ENCODE results near the gene PCDHB11.
"Not testable (repeated sequence)": the region's sequence is repeated elsewhere in the genome, so short reads cannot be mapped to it uniquely, and the experiment has no call there.

Gene PCDHB11

DNA sequence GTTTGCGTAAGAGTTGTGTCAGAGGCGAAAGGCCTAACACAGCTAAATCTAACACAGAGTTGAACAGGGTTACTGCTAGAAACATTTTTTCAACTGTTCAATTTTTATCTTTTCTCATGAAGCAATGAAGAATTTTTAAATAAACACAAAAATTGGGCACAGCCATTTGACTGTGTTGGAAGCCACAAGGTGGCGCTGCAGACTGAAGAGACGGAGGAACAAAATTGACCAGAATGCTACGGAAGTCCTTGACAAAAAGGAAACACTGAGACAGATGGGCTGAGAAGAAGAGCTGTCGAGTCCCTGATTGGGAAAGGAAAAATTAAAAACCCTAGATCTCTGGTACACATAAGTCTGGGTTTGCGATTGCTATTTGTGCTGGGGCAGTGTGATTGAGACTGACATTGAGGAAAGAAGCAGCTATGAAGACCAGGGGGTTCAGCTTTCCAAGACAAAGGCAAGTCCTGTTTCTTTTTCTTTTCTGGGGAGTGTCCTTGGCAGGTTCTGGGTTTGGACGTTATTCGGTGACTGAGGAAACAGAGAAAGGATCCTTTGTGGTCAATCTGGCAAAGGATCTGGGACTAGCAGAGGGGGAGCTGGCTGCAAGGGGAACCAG, 12.4 kb upstream of the PCDHB11 start, which contains the start of gene PCDHB9:
TSS of gene PCDHB9 (plus strand) at position 265 of the 616 bp plus-strand sequence. CDS start at position 423, 158 bp downstream.
- no peaks in the 10 kb centered on the region for H3K27me3 ChIP-seq (ENCODE audit: control insufficient read depth, insufficient read depth, low read length, poor library complexity, severe bottlenecking)
- H3K9me3 ChIP-seq (ENCODE audit: control insufficient read depth, low read length) = no peaks in the 10 kb centered on the region
- no peak within 1 kb of the TSS for H3K27ac ChIP-seq (ENCODE audit: insufficient read depth, low read depth, low read length, poor library complexity, severe bottlenecking)
- H3K36me3 ChIP-seq (ENCODE audit: control insufficient read depth, insufficient read depth, low read length) = no peaks in the 10 kb centered on the region
- H3K4me1 ChIP-seq (ENCODE audit: control insufficient read depth, insufficient read depth, low read length) = no peaks in the 10 kb centered on the region
- WGBS, 2 experiments = 51 to 55% methylated on average over 7 of the region's 9 CpGs
- no peak within 1 kb of the TSS for H3K4me3 ChIP-seq (ENCODE audit: insufficient read depth, low read depth, low read length)

DNA sequence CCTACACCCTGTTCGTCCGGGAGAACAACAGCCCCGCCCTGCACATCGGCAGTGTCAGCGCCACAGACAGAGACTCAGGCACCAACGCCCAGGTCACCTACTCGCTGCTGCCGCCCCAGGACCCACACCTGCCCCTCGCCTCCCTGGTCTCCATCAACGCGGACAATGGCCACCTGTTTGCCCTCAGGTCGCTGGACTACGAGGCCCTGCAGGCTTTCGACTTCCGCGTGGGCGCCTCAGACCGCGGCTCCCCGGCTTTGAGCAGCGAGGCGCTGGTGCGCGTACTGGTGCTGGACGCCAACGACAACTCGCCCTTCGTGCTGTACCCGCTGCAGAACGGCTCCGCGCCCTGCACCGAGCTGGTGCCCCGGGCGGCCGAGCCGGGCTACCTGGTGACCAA, 10.7 kb upstream of the PCDHB11 start:
- H3K4me1 ChIP-seq (ENCODE audit: control insufficient read depth, insufficient read depth, low read length); H3K4me3 ChIP-seq (ENCODE audit: insufficient read depth, low read depth, low read length); H3K36me3 ChIP-seq (ENCODE audit: control insufficient read depth, insufficient read depth, low read length); H3K9me3 ChIP-seq (ENCODE audit: control insufficient read depth, low read length); H3K27ac ChIP-seq (ENCODE audit: insufficient read depth, low read depth, low read length, poor library complexity, severe bottlenecking); H3K27me3 ChIP-seq (ENCODE audit: control insufficient read depth, insufficient read depth, low read length, poor library complexity, severe bottlenecking): not testable (repeated sequence)
- 94 to 95% methylated on average over 23 to 25 of the region's 37 CpGs for WGBS, 2 experiments

DNA sequence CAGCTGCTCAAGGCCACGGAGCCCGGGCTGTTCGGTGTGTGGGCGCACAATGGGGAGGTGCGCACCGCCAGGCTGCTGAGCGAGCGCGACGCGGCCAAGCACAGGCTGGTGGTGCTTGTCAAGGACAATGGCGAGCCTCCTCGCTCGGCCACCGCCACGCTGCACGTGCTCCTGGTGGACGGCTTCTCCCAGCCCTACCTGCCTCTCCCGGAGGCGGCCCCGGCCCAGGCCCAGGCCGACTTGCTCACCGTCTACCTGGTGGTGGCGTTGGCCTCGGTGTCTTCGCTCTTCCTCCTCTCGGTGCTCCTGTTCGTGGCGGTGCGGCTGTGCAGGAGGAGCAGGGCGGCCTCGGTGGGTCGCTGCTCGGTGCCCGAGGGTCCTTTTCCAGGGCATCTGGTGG, 10.3 kb upstream of the PCDHB11 start:
- not testable (repeated sequence) for H3K36me3 ChIP-seq (ENCODE audit: control insufficient read depth, insufficient read depth, low read length); H3K27ac ChIP-seq (ENCODE audit: insufficient read depth, low read depth, low read length, poor library complexity, severe bottlenecking); H3K9me3 ChIP-seq (ENCODE audit: control insufficient read depth, low read length); H3K4me1 ChIP-seq (ENCODE audit: control insufficient read depth, insufficient read depth, low read length); H3K4me3 ChIP-seq (ENCODE audit: insufficient read depth, low read depth, low read length); H3K27me3 ChIP-seq (ENCODE audit: control insufficient read depth, insufficient read depth, low read length, poor library complexity, severe bottlenecking)
- 91 to 94% methylated on average over 25 to 34 of the region's 35 CpGs for WGBS, 2 experiments

DNA sequence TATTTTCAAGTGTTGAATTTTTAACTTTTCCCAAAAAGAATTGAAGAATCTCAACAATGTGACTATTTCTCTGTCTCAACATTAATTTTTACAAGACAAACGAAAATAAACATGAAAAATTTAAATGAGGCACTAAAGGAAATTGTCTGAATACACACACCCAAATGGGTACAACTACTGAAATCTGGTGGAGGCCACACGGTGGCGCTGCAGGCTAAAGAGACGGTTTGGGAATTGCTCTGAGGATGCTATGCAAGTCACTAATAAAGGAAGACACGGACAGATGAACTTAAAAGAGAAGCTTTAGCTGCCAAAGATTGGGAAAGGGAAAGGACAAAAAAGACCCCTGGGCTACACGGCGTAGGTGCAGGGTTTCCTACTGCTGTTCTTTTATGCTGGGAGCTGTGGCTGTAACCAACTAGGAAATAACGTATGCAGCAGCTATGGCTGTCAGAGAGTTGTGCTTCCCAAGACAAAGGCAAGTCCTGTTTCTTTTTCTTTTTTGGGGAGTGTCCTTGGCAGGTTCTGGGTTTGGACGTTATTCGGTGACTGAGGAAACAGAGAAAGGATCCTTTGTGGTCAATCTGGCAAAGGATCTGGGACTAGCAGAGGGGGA, 7.2 kb upstream of the PCDHB11 start, which contains the start of gene PCDHB10:
TSS of gene PCDHB10 (plus strand) at position 244 of the 616 bp plus-strand sequence. CDS start at position 444, 200 bp downstream.
- peak within 1 kb of the TSS; percentile 38 for H3K27ac ChIP-seq (ENCODE audit: insufficient read depth, low read depth, low read length, poor library complexity, severe bottlenecking)
- 16 to 18% methylated on average over 8 of the region's 10 CpGs for WGBS, 2 experiments
- no peaks in the 10 kb centered on the region for H3K9me3 ChIP-seq (ENCODE audit: control insufficient read depth, low read length)
- no peaks in the 10 kb centered on the region for H3K4me1 ChIP-seq (ENCODE audit: control insufficient read depth, insufficient read depth, low read length)
- peak within 1 kb of the TSS; percentile 16 for H3K4me3 ChIP-seq (ENCODE audit: insufficient read depth, low read depth, low read length)
- H3K27me3 ChIP-seq (ENCODE audit: control insufficient read depth, insufficient read depth, low read length, poor library complexity, severe bottlenecking) = no peaks in the 10 kb centered on the region
- no peaks in the 10 kb centered on the region for H3K36me3 ChIP-seq (ENCODE audit: control insufficient read depth, insufficient read depth, low read length)

DNA sequence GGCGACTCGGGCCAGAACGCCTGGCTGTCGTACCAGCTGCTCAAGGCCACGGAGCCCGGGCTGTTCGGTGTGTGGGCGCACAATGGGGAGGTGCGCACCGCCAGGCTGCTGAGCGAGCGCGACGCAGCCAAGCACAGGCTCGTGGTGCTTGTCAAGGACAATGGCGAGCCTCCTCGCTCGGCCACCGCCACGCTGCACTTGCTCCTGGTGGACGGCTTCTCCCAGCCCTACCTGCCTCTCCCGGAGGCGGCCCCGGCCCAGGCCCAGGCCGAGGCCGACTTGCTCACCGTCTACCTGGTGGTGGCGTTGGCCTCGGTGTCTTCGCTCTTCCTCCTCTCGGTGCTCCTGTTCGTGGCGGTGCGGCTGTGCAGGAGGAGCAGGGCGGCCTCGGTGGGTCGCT, 5.1 kb upstream of the PCDHB11 start:
- 94 to 95% methylated on average over 21 to 30 of the region's 37 CpGs for whole genome bisulfite sequencing, 2 experiments
- not testable (repeated sequence) for H3K27me3 ChIP-seq (ENCODE audit: control insufficient read depth, insufficient read depth, low read length, poor library complexity, severe bottlenecking); H3K4me3 ChIP-seq (ENCODE audit: insufficient read depth, low read depth, low read length); H3K4me1 ChIP-seq (ENCODE audit: control insufficient read depth, insufficient read depth, low read length); H3K9me3 ChIP-seq (ENCODE audit: control insufficient read depth, low read length); H3K27ac ChIP-seq (ENCODE audit: insufficient read depth, low read depth, low read length, poor library complexity, severe bottlenecking); H3K36me3 ChIP-seq (ENCODE audit: control insufficient read depth, insufficient read depth, low read length)

DNA sequence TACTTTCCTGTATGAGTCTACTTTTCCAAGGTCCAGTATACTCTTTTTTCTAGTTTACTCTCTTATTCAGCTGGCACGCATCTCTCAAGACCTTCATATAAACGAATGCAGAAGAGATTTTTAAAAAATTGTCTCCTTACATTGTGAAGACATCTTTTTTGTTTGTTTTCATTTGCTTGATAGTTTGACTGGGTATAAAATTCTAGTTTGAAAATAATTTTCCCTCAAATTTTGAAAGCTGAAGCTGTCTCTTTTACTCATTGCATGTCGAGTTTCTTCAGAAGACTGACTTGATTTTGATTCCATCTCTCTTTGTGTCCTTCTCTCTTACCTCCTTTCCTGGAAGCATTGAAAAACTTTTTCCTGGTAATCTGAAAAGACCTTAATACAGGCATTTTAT, 3.1 kb upstream of the PCDHB11 start:
- Histone ChIP-seq H3K27ac (ENCODE audit: insufficient read depth, low read depth, low read length, poor library complexity, severe bottlenecking) (no peak overlapping the region), H3K9me3 (ENCODE audit: control insufficient read depth, low read length) (no peaks in the 10 kb centered on the region), H3K4me3 (ENCODE audit: insufficient read depth, low read depth, low read length) (no peak overlapping the region), H3K27me3 (ENCODE audit: control insufficient read depth, insufficient read depth, low read length, poor library complexity, severe bottlenecking) (no peaks in the 10 kb centered on the region), H3K36me3 (ENCODE audit: control insufficient read depth, insufficient read depth, low read length) (no peaks in the 10 kb centered on the region), H3K4me1 (ENCODE audit: control insufficient read depth, insufficient read depth, low read length) (no peaks in the 10 kb centered on the region)
- 69 to 70% methylated on average over 3 of the region's 3 CpGs for WGBS, 2 experiments

DNA sequence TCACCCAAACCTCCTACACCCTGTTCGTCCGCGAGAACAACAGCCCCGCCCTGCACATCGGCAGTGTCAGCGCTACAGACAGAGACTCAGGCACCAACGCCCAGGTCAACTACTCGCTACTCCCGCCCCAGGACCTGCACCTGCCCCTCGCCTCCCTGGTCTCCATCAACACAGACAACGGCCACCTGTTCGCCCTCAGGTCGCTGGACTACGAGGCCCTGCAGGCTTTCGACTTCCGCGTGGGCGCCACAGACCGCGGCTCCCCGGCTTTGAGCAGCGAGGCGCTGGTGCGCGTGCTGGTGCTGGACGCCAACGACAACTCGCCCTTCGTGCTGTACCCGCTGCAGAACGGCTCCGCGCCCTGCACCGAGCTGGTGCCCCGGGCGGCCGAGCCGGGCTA, 1.7 kb downstream of the PCDHB11 start:
- H3K9me3 ChIP-seq (ENCODE audit: control insufficient read depth, low read length); H3K27ac ChIP-seq (ENCODE audit: insufficient read depth, low read depth, low read length, poor library complexity, severe bottlenecking); H3K36me3 ChIP-seq (ENCODE audit: control insufficient read depth, insufficient read depth, low read length); H3K27me3 ChIP-seq (ENCODE audit: control insufficient read depth, insufficient read depth, low read length, poor library complexity, severe bottlenecking); H3K4me1 ChIP-seq (ENCODE audit: control insufficient read depth, insufficient read depth, low read length); H3K4me3 ChIP-seq (ENCODE audit: insufficient read depth, low read depth, low read length): not testable (repeated sequence)
- 87 to 91% methylated on average over 18 to 20 of the region's 38 CpGs for WGBS, 2 experiments

DNA sequence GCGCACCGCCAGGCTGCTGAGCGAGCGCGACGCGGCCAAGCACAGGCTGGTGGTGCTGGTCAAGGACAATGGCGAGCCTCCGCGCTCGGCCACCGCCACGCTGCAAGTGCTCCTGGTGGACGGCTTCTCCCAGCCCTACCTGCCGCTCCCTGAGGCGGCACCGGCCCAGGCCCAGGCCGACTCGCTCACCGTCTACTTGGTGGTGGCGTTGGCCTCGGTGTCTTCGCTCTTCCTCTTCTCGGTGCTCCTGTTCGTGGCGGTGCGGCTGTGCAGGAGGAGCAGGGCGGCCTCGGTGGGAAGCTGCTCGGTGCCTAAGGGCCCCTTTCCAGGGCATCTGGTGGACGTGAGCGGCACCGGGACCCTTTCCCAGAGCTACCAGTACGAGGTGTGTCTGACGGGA, 2.2 kb downstream of the PCDHB11 start:
- not testable (repeated sequence) for H3K4me1 ChIP-seq (ENCODE audit: control insufficient read depth, insufficient read depth, low read length); H3K36me3 ChIP-seq (ENCODE audit: control insufficient read depth, insufficient read depth, low read length); H3K27me3 ChIP-seq (ENCODE audit: control insufficient read depth, insufficient read depth, low read length, poor library complexity, severe bottlenecking); H3K4me3 ChIP-seq (ENCODE audit: insufficient read depth, low read depth, low read length); H3K27ac ChIP-seq (ENCODE audit: insufficient read depth, low read depth, low read length, poor library complexity, severe bottlenecking); H3K9me3 ChIP-seq (ENCODE audit: control insufficient read depth, low read length)
- 94 to 96% methylated on average over 33 of the region's 35 CpGs for WGBS, 2 experiments

DNA sequence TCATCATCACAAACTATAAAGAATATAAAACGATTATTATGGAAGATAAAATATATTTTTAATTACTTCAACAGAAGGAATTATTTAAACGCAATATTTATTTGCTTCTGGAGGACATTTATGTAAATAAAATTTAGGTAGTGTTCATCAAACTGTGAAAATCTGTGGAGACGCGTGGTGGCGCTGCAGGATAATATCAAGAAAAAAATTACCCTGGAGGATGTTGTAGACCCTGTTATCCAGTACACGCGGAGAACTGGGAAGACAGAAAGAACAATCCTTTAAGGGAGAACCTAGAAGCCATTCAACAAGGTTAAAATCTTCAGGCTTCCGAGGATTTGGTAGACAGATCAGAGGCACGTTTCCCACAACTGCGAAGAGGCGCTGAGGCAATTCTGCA, 9.1 kb downstream of the PCDHB11 start, which contains the start of gene PCDHB12:
TSS of gene PCDHB12 (plus strand) at position 242 of the 400 bp plus-strand sequence. CDS start 189 bp downstream, outside the sequence.
- Histone ChIP-seq H3K27me3 (ENCODE audit: control insufficient read depth, insufficient read depth, low read length, poor library complexity, severe bottlenecking) (no peaks in the 10 kb centered on the region), H3K4me1 (ENCODE audit: control insufficient read depth, insufficient read depth, low read length) (no peaks in the 10 kb centered on the region), H3K9me3 (ENCODE audit: control insufficient read depth, low read length) (no peaks in the 10 kb centered on the region), H3K27ac (ENCODE audit: insufficient read depth, low read depth, low read length, poor library complexity, severe bottlenecking) (no peak within 1 kb of the TSS), H3K4me3 (ENCODE audit: insufficient read depth, low read depth, low read length) (no peak within 1 kb of the TSS), H3K36me3 (ENCODE audit: control insufficient read depth, insufficient read depth, low read length) (no peaks in the 10 kb centered on the region)
- WGBS, 2 experiments = 84 to 89% methylated on average over 10 of the region's 11 CpGs

DNA sequence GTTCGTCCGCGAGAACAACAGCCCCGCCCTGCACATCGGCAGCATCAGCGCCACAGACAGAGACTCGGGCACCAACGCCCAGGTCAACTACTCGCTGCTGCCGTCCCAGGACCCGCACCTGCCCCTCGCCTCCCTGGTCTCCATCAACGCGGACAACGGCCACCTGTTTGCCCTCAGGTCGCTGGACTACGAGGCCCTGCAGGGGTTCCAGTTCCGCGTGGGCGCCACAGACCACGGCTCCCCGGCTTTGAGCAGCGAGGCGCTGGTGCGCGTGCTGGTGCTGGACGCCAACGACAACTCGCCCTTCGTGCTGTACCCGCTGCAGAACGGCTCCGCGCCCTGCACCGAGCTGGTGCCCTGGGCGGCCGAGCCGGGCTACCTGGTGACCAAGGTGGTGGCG, 10.9 kb downstream of the PCDHB11 start:
- H3K9me3 ChIP-seq (ENCODE audit: control insufficient read depth, low read length); H3K4me1 ChIP-seq (ENCODE audit: control insufficient read depth, insufficient read depth, low read length); H3K27ac ChIP-seq (ENCODE audit: insufficient read depth, low read depth, low read length, poor library complexity, severe bottlenecking); H3K27me3 ChIP-seq (ENCODE audit: control insufficient read depth, insufficient read depth, low read length, poor library complexity, severe bottlenecking); H3K4me3 ChIP-seq (ENCODE audit: insufficient read depth, low read depth, low read length); H3K36me3 ChIP-seq (ENCODE audit: control insufficient read depth, insufficient read depth, low read length): not testable (repeated sequence)
- 95 to 96% methylated on average over 25 to 28 of the region's 39 CpGs for WGBS, 2 experiments
